Breast epithelium (tissue), 4 donors: ENCODE data around the gene AKT3. TPM values are rescaled to one million over a fixed set of nuclear protein-coding genes. Genes with fewer than 3 reads are reported as not detected.
"Not testable (repeated sequence)": the region's sequence is repeated elsewhere in the genome, so short reads cannot be mapped to it uniquely, and the experiment has no call there.

Source experiments
- DNase-seq, 2 donors: peaks; one replicate each; pipeline ENCODE4 v3.0.0-alpha.2; 2019; ENCODE audit warnings: low spot score in 2 of 2
- H3K27ac ChIP-seq, 2 donors: fragments of 200-600 bp; sonication (generic) in 1 of 2; one replicate each; pipeline ENCODE4 v1.5.1; 2016 to 2019; ENCODE audit warnings: mild to moderate bottlenecking in 1 of 2
- H3K27me3 ChIP-seq, 2 donors: fragments of 200-600 bp; sonication (generic) in 1 of 2; one replicate each; pipeline versions ENCODE4 v1.5.1 to v1.6.0; 2017 to 2019; ENCODE audit warnings: control low read depth in 1 of 2, mild to moderate bottlenecking in 1 of 2
- H3K36me3 ChIP-seq: fragments of 200-600 bp; one replicate; pipeline ENCODE4 v1.5.1; 2019
- H3K4me1 ChIP-seq, 2 donors: fragments of 200-600 bp; sonication (generic); one replicate each; pipeline ENCODE4 v1.5.1; 2016 to 2019; ENCODE audit warnings: control low read depth in 1 of 2
- H3K4me3 ChIP-seq, 3 donors: fragments of 200-600 bp; sonication (generic); 1 replicate in 2 of 3; 2 replicates in 1 of 3; pipeline ENCODE4 v1.5.1; 2016 to 2019; ENCODE audit warnings: mild to moderate bottlenecking in 3 of 3, moderate library complexity in 2 of 3
- H3K9me3 ChIP-seq, 2 donors: fragments of 200-600 bp; sonication (generic) in 1 of 2; one replicate each; pipeline ENCODE4 v1.5.1; 2016 to 2019; ENCODE audit warnings: control low read depth in 1 of 2
- POLR2A ChIP-seq: fragments of 450-650 bp; IDR thresholded peaks from one replicate; pipeline ENCODE4 v1.6.1; 2016; ENCODE audit warnings: antibody characterized with exemption, mild to moderate bottlenecking, moderate library complexity
- POLR2AphosphoS5 ChIP-seq, 3 donors: sonication (generic); formaldehyde crosslinking; IDR thresholded peaks; one replicate each; pipeline ENCODE4 v1.6.1; 2017; ENCODE audit warnings: antibody characterized with exemption in 3 of 3
- intact Hi-C: fragments of 100-400 bp; cut with DNase I; formaldehyde crosslinking; loops from one replicate; pipeline ENCODE4 v1.15.1; 2023; ENCODE audit warnings: low total_unique reads
- total RNA-seq, 3 donors: library from RNA; depleted of rRNA; stranded (reverse); fragments of >200 nt; gene quantifications; one replicate each; pipeline ENCODE4 v1.1.0, GENCODE V29; 2016
- TF ChIP-seq, protein P1 (sequence below), 3 donors: fragments of 450-650 bp; IDR thresholded peaks; one replicate each; pipeline ENCODE4 v1.5.1; 2016 to 2017; ENCODE audit warnings: antibody characterized with exemption in 3 of 3, mild to moderate bottlenecking in 3 of 3, moderate library complexity in 3 of 3

The AKT3 gene
- total RNA-seq, 3 donors from 2014 or later: 49.6 to 58.7 (median 58.7) TPM

DNA sequence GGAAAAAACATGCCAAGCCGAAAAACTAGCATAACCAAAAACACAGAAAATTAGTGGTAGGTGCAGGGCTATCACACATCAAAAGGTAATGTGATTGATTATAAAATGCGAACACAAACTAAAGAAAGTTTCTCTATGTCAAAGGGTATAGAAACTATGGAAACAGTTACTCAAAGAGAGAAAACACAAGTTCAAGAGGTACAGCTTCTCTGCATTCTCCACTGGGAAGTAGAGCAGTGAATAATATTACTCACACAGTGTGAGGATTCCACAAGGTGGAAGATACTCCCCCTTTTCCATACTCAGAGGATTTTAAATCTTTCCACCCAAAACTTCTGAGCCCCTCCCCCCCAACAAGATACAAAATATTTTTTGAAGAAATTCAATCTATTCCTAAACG, 18.6 kb downstream of the AKT3 start:
- H3K36me3 ChIP-seq: no peaks in the 10 kb centered on the region
- no peak for DNase-seq
- no peak overlapping the region for H3K4me3 ChIP-seq
- H3K4me1 ChIP-seq: no peaks in the 10 kb centered on the region
- TF ChIP-seq POLR2AphosphoS5 (IDR thresholded peaks at IDR 0.05): no peak
- TF ChIP-seq, protein P1, sequence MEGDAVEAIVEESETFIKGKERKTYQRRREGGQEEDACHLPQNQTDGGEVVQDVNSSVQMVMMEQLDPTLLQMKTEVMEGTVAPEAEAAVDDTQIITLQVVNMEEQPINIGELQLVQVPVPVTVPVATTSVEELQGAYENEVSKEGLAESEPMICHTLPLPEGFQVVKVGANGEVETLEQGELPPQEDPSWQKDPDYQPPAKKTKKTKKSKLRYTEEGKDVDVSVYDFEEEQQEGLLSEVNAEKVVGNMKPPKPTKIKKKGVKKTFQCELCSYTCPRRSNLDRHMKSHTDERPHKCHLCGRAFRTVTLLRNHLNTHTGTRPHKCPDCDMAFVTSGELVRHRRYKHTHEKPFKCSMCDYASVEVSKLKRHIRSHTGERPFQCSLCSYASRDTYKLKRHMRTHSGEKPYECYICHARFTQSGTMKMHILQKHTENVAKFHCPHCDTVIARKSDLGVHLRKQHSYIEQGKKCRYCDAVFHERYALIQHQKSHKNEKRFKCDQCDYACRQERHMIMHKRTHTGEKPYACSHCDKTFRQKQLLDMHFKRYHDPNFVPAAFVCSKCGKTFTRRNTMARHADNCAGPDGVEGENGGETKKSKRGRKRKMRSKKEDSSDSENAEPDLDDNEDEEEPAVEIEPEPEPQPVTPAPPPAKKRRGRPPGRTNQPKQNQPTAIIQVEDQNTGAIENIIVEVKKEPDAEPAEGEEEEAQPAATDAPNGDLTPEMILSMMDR (IDR thresholded peaks at IDR 0.05): no peak
- TF ChIP-seq POLR2A: no peak
- intact Hi-C loops: no loop called here
- no peaks in the 10 kb centered on the region for H3K27me3 ChIP-seq
- H3K27ac ChIP-seq: no peak overlapping the region
- H3K9me3 ChIP-seq: peaks cover under 1 to 7% of the 10 kb centered on the region in 2 donors

DNA sequence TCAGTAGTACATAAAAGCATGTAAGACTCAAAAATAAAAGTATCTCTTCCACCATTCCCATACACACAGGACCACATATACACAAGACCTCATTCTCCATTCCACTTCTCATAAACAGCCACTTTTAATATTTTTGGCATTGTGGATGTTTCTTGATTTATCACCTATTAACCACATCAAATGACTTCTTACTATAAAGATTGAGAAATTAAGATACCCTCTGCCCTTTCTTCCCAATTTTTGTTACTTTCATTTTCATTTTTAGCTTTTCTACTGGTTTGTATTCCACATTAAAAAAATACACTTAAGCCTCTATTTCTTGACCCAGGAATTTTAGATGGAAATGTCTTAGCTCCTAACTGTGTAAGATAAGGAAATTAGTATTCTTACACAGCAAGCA, 22.8 kb downstream of the AKT3 start:
- TF ChIP-seq POLR2AphosphoS5 (IDR thresholded peaks at IDR 0.05) (no peak), POLR2A (no peak)
- TF ChIP-seq, protein P1 (IDR thresholded peaks at IDR 0.05): no peak
- DNase-seq: no peak
- no peak overlapping the region for H3K27ac ChIP-seq
- no peaks in the 10 kb centered on the region for H3K4me1 ChIP-seq
- no peaks in the 10 kb centered on the region for H3K36me3 ChIP-seq
- intact Hi-C loops: no loop called here
- no peaks in the 10 kb centered on the region for H3K27me3 ChIP-seq
- peaks cover under 1 to 4% of the 10 kb centered on the region in 2 donors for H3K9me3 ChIP-seq
- no peak overlapping the region for H3K4me3 ChIP-seq

DNA sequence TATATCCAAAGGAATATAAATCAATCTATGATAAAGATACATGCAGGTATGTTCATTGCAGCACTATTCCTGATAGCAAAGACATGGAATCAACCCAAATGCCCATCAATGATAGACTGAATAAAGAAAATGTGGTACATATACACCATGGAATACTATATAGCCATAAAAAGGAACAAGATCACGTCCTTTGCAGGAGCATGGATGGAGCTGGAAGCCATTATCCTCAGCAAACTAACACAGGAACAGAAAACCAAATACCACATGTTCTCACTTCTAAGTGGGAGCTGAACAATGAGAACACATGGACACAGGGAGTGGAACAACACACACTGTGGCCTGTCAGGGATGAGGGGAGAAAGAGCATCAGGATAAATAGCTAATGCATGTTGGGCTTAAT, 25.1 kb downstream of the AKT3 start:
- H3K36me3 ChIP-seq, H3K4me3 ChIP-seq, H3K27me3 ChIP-seq, H3K27ac ChIP-seq, H3K4me1 ChIP-seq, DNase-seq: not testable (repeated sequence)
- H3K9me3 ChIP-seq: peaks cover 20% of the 10 kb centered on the region in 2 donors
- intact Hi-C loops: loop anchor here (5.0 kb wide), 1 partner anchor 962 kb away; no protein-coding TSS in a partner anchor

DNA sequence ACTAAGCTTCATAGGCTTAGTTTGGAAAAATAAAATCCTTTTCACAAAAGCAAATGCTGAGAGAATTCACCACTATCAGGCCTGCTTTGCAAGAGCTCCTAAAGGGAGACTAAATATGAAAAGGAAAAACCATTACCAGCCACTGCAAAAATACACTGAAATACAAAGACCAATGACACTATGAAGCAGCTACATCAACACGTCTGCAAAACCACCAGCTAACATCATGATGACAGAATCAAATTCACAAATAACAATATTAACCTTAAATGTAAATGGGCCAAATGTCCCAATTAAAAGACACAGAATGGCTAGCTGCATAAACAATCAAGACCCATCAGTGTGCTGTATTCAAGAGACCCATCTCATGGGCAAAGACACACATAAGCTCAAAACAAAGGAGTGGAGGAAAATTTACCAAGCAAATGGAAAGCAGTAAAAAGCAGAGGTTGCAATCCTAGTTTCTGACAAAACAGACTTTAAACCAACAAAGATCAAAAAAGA, 28.8 kb downstream of the AKT3 start:
- intact Hi-C loops: loop anchor here (5.0 kb wide), 1 partner anchor 966 kb away; no protein-coding TSS in a partner anchor
- DNase-seq: no peak
- H3K4me1 ChIP-seq: no peaks in the 10 kb centered on the region
- H3K27me3 ChIP-seq: no peaks in the 10 kb centered on the region
- H3K27ac ChIP-seq: no peak overlapping the region
- no peak for TF ChIP-seq POLR2A
- no peak for TF ChIP-seq POLR2AphosphoS5 (IDR thresholded peaks at IDR 0.05)
- TF ChIP-seq, protein P1 (IDR thresholded peaks at IDR 0.05): no peak
- no peak overlapping the region for H3K4me3 ChIP-seq
- H3K9me3 ChIP-seq: peaks cover 20 to 23% of the 10 kb centered on the region in 2 donors
- no peaks in the 10 kb centered on the region for H3K36me3 ChIP-seq

DNA sequence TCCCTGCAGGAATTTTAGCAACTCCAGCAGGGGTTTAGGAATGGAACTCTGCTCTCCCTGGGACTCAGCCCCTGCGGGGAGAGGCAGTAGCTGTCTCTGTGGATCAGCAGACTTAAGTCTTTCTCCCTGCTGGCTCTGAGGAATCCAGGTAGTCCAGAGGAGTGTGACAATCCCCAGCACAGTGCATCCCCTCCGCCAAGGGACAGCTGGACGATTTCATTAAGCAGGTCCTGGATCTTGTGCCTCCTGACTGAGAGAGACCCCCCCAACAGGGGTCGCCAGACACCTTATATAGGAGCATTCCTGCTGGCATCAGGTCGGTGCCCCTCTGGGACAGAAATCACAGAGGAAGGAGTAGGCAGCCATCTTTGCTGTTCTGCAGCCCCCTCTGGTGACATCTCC, 30.6 kb downstream of the AKT3 start:
- intact Hi-C loops: no loop called here
- Histone ChIP-seq H3K9me3 (peaks cover 23 to 26% of the 10 kb centered on the region in 2 donors), H3K36me3 (no peaks in the 10 kb centered on the region), H3K4me3 (no peak overlapping the region), H3K27me3 (no peaks in the 10 kb centered on the region), H3K27ac (no peak overlapping the region), H3K4me1 (no peaks in the 10 kb centered on the region)
- no peak for DNase-seq
- TF ChIP-seq POLR2AphosphoS5 (IDR thresholded peaks at IDR 0.05) (no peak), POLR2A (no peak)
- TF ChIP-seq, protein P1 (IDR thresholded peaks at IDR 0.05): no peak

DNA sequence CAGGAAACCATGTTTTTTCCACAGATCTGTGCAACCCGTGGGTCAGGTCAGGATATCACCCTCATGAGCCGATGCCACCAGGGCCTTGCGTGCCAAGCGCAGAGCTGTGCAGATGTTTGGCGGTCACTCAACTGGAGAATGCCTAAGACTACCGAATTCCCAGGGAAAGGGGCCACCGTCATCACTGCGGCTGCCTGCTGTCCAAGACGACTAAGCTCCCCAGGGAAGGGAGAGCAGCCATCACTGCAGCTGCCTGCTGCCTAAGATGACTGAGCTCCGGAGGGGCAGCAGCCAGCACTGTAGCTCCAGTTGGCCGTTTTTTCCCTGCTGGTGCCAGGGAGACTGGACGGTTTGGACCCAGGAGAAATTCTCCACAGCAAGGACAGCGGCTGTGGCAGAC, 31.1 kb downstream of the AKT3 start:
- H3K4me1 ChIP-seq: no peaks in the 10 kb centered on the region
- H3K36me3 ChIP-seq: no peaks in the 10 kb centered on the region
- TF ChIP-seq, protein P1 (IDR thresholded peaks at IDR 0.05): no peak
- TF ChIP-seq POLR2AphosphoS5 (IDR thresholded peaks at IDR 0.05) (no peak), POLR2A (no peak)
- DNase-seq: no peak
- no peak overlapping the region for H3K27ac ChIP-seq
- no peak overlapping the region for H3K4me3 ChIP-seq
- no peaks in the 10 kb centered on the region for H3K27me3 ChIP-seq
- intact Hi-C loops: no loop called here
- peaks cover 23 to 27% of the 10 kb centered on the region in 2 donors for H3K9me3 ChIP-seq
